PFSK-1 (cell line): ENCODE measurements around the gene LENEP.

Experiments
- POLR2AphosphoS5 ChIP-seq: IDR thresholded peaks from 2 replicates; pipeline ENCODE4 v1.6.1; 2012; ENCODE audit warnings: low read depth, mild to moderate bottlenecking, control low read depth, low read length, moderate library complexity
- TAF1 ChIP-seq: IDR thresholded peaks from 2 replicates; pipeline ENCODE4 v1.6.1; 2012; ENCODE audit warnings: low read length, control low read depth, borderline replicate concordance; ENCODE audit not compliant: insufficient read depth

- TF ChIP-seq POLR2AphosphoS5 (no peak), TAF1 (no peak)
These were observed 12.0 kb downstream of the LENEP start for GRCh38 chr1:155005076-155006011.
